GM12878 (cell line): ENCODE measurements around the gene PLEKHM3. TPM values are rescaled to one million over a fixed set of nuclear protein-coding genes. Genes with fewer than 3 reads are reported as not detected.

Source experiments
- ATAC-seq: fragments of 200-7000 bp; cut with Tn5 transposase; 3 replicates; pipeline ENCODE4 v1.9.1; 2020; ENCODE audit warnings: mild to moderate bottlenecking, moderate library complexity
- BruUV-seq: library from RNA; stranded (reverse); fragments of 400-500 nt; replicated peaks from 2 replicates; lab custom pipeline; 2021; lab: Mats Ljungman, UMichigan
- CTCF ChIA-PET: fragments of 300-600 bp; sonication (Branson Sonifier 250); formaldehyde crosslinking; extraction: SDS; loops from one replicate; lab custom pipeline; 2021; ENCODE audit warnings: inconsistent platforms; lab: Yijun Ruan, JAX
- POLR2A ChIA-PET: fragments of 350-600 bp; formaldehyde crosslinking; extraction: SDS; loops from one replicate; lab custom pipeline; 2021; ENCODE audit warnings: inconsistent platforms; lab: Charles Lee
- RAD21 ChIA-PET: fragments of 300-600 bp; sonication (Branson Sonifier 250); formaldehyde crosslinking; loops from one replicate; lab custom pipeline; 2023; ENCODE audit warnings: antibody characterized with exemption; ENCODE audit not compliant: unreplicated experiment; lab: Charles Lee
- SMC1A ChIA-PET: fragments of 300-600 bp; sonication (Branson Sonifier 250); formaldehyde crosslinking; loops from one replicate; lab custom pipeline; 2023; ENCODE audit not compliant: unreplicated experiment, uncharacterized antibody; lab: Charles Lee
- DNase-seq: peaks from one replicate; pipeline ENCODE4 v3.0.0-alpha.2; 2011; ENCODE audit warnings: low read depth, low spot score
- FAIRE-seq: peaks from 3 replicates; lab custom pipeline; 2011; peaks lifted over from hg19 to GRCh38; lab: Jason Lieb, UNC
- H2AFZ ChIP-seq: 2 replicates; pipeline ENCODE4 v1.6.0; 2011; ENCODE audit warnings: low read depth, low read length, control low read depth; ENCODE audit not compliant: control insufficient read depth
- H3K27ac ChIP-seq: 2 replicates; pipeline ENCODE4 v1.5.1; 2011; ENCODE audit warnings: control low read depth; ENCODE audit not compliant: control insufficient read depth, insufficient read depth
- H3K27me3 ChIP-seq, 2 experiments: replicated peaks in 1 of 2; 2 replicates each; pipeline versions ENCODE4 v1.6.0 to v1.6.1; 2011; ENCODE audit warnings: low read length in 1 of 2; ENCODE audit not compliant: control insufficient read depth in 2 of 2, insufficient read depth in 2 of 2
- H3K36me3 ChIP-seq, 2 experiments: 2 replicates each; pipeline ENCODE4 v1.5.1; 2011; ENCODE audit warnings: low read length in 1 of 2; ENCODE audit not compliant: control insufficient read depth in 2 of 2, insufficient read depth in 2 of 2
- H3K4me1 ChIP-seq: 2 replicates; pipeline ENCODE4 v1.6.1; 2011; ENCODE audit warnings: mild to moderate bottlenecking, low read length, moderate library complexity, mixed read lengths; ENCODE audit not compliant: control insufficient read depth, insufficient read depth
- H3K4me2 ChIP-seq: 2 replicates; pipeline ENCODE4 v1.6.0; 2011; ENCODE audit warnings: control low read depth; ENCODE audit not compliant: control insufficient read depth, insufficient read depth
- H3K4me3 ChIP-seq: fragments of 200-600 bp; sonication (generic); 2 replicates; pipeline ENCODE4 v1.5.1; 2016
- H3K79me2 ChIP-seq: 2 replicates; pipeline ENCODE4 v1.6.0; 2011; ENCODE audit warnings: low read length; ENCODE audit not compliant: control insufficient read depth, insufficient read depth
- H3K9ac ChIP-seq: 2 replicates; pipeline ENCODE4 v1.8.0; 2011; ENCODE audit warnings: low read length, control low read depth, mixed read lengths; ENCODE audit not compliant: control insufficient read depth, insufficient read depth
- H3K9me3 ChIP-seq: replicated peaks from 3 replicates; pipeline ENCODE4 v1.5.1; 2011; ENCODE audit warnings: mild to moderate bottlenecking, low read length; ENCODE audit not compliant: control insufficient read depth, insufficient read depth
- H4K20me1 ChIP-seq: 2 replicates; pipeline ENCODE4 v1.6.0; 2011; ENCODE audit not compliant: control insufficient read depth, insufficient read depth
- BCL11A ChIP-seq: IDR thresholded peaks from 2 replicates; pipeline ENCODE4 v1.6.1; 2011; ENCODE audit warnings: low read depth, low read length
- ESRRA ChIP-seq: IDR thresholded peaks from 2 replicates; pipeline ENCODE4 v1.6.1; 2012; ENCODE audit warnings: mild to moderate bottlenecking, low read length, improper control_type of control experiment
- GABPA ChIP-seq: IDR thresholded peaks from 2 replicates; pipeline ENCODE4 v1.6.1; 2014; ENCODE audit warnings: antibody characterized with exemption, low read depth, mild to moderate bottlenecking, inconsistent platforms
- NFYB ChIP-seq: IDR thresholded peaks from 2 replicates; pipeline ENCODE4 v1.6.1; 2011; ENCODE audit warnings: low read depth, mild to moderate bottlenecking, low read length, improper control_type of control experiment, moderate library complexity; ENCODE audit not compliant: insufficient read depth
- NR2C1 ChIP-seq: fragments of 450-650 bp; IDR thresholded peaks from 2 replicates; pipeline ENCODE4 v1.6.1; 2017; ENCODE audit warnings: antibody characterized with exemption, mild to moderate bottlenecking, moderate library complexity
- PAX8 ChIP-seq: fragments of 450-650 bp; IDR thresholded peaks from 2 replicates; pipeline ENCODE4 v1.6.1; 2017; ENCODE audit warnings: mild to moderate bottlenecking, moderate library complexity
- SIN3A ChIP-seq: IDR thresholded peaks from 2 replicates; pipeline ENCODE4 v1.6.1; 2012; ENCODE audit warnings: low read depth, low read length, improper control_type of control experiment
- SRF ChIP-seq, 2 experiments: IDR thresholded peaks; 2 replicates each; pipeline ENCODE4 v1.6.1; 2011; ENCODE audit warnings: low read depth in 2 of 2, low read length in 2 of 2, mild to moderate bottlenecking in 1 of 2, moderate library complexity in 1 of 2
- SUPT20H ChIP-seq: IDR thresholded peaks from 2 replicates; pipeline ENCODE4 v1.6.1; 2011; ENCODE audit warnings: low read depth, mild to moderate bottlenecking, low read length, moderate library complexity, borderline replicate concordance; ENCODE audit not compliant: control insufficient read depth
- TCF3 ChIP-seq: IDR thresholded peaks from 2 replicates; pipeline ENCODE4 v1.6.1; 2012; ENCODE audit warnings: low read depth, mild to moderate bottlenecking, low read length, borderline replicate concordance; ENCODE audit not compliant: insufficient read depth
- ZNF384 ChIP-seq: IDR thresholded peaks from 2 replicates; pipeline ENCODE4 v1.6.1; 2012; ENCODE audit warnings: low read depth, mild to moderate bottlenecking, low read length, improper control_type of control experiment, borderline replicate concordance
- WGBS: methylation state at CpG from one replicate; pipeline ENCODE4 v1.1.6; 2016; ENCODE audit warnings: low lambda C conversion rate; ENCODE audit not compliant: insufficient replicate concordance, insufficient coverage; ENCODE audit errors: missing lambda C conversion rate; 5-methylcytosine and 5-hydroxymethylcytosine counted together
- in situ Hi-C: fragments of 300-500 bp; cut with MboI; formaldehyde crosslinking; loops from 9 replicates; pipeline ENCODE4 v1.14.3; 2018; ENCODE audit warnings: mixed read lengths
- intact Hi-C: fragments of 100-400 bp; cut with micrococcal nuclease; formaldehyde crosslinking; loops from one replicate; pipeline ENCODE4 v1.14.2; 2022; ENCODE audit not compliant: unreplicated experiment
- polyA plus RNA-seq, 11 experiments: library from polyadenylated mRNA; depleted of rRNA in 4 of 11; unstranded in 6 of 11; stranded (reverse) in 5 of 11; fragments of >200 nt; fragmentation: Nextera tagmentation in 4 of 11; fragmentation: Illumina TruSeq in 1 of 11; extraction: Ambion mirVana in 4 of 11; extraction: Trizol in 1 of 11; gene quantifications; 1 replicate in 1 of 11; 2 replicates in 10 of 11; pipeline versions ENCODE4 v1.2.1 to v1.2.3, GENCODE V29; 2011 to 2016; ENCODE audit warnings: inconsistent platforms in 2 of 11, missing spikeins in 2 of 11, low read depth in 1 of 11
- total RNA-seq, 4 experiments: library from RNA; depleted of rRNA in 3 of 4; stranded (reverse); fragments of >200 nt in 3 of 4; fragmentation: Illumina TruSeq in 1 of 4; extraction: Trizol in 1 of 4; gene quantifications; 2 replicates each; pipeline versions ENCODE4 v1.2.1 to v1.2.3, GENCODE V29; 2013 to 2021
- TF ChIP-seq, protein P1 (sequence below): fragments of 150-350 bp; IDR thresholded peaks from 2 replicates; pipeline ENCODE4 v1.6.1; 2016; ENCODE audit warnings: low read depth, low read length
- TF ChIP-seq, protein P2 (sequence below): fragments of 450-650 bp; IDR thresholded peaks from 2 replicates; pipeline ENCODE4 v1.6.1; 2017; ENCODE audit warnings: antibody characterized with exemption, mild to moderate bottlenecking, moderate library complexity
- TF ChIP-seq, protein P3 (sequence below): IDR thresholded peaks from 2 replicates; pipeline ENCODE4 v1.6.1; 2011; ENCODE audit warnings: low read depth, mild to moderate bottlenecking, low read length, moderate library complexity, borderline replicate concordance; ENCODE audit errors: extremely low read depth

Gene PLEKHM3
- total and polyA plus RNA-seq, 10 of the 15 experiments (the other 5 are each of a cell fraction or from before 2014, with no cell fraction given), result 1.4 to 5.6 (median 3.0) TPM

DNA sequence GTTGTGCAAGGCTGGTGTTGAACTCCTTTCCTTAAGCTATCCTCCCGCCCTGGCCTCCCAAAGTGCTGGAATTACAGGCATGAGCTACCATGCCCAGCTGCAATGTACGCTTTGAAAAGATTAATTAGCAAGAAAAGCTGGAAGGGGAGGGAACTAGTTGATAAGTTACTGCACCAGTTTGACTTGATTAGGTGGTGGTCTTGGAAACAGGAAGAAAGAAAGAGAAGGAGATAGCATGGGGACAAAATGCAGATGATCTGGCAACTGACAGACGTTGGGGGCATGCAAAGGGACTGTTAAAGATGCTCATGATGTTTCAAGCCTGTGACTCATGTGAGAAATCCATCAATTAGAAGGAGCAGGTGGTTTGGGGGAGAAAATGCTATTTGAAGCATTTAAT lies 68.6 kb downstream of the PLEKHM3 start:
- H3K27me3 ChIP-seq, result no peaks in the 10 kb centered on the region
- TF ChIP-seq, protein P1, sequence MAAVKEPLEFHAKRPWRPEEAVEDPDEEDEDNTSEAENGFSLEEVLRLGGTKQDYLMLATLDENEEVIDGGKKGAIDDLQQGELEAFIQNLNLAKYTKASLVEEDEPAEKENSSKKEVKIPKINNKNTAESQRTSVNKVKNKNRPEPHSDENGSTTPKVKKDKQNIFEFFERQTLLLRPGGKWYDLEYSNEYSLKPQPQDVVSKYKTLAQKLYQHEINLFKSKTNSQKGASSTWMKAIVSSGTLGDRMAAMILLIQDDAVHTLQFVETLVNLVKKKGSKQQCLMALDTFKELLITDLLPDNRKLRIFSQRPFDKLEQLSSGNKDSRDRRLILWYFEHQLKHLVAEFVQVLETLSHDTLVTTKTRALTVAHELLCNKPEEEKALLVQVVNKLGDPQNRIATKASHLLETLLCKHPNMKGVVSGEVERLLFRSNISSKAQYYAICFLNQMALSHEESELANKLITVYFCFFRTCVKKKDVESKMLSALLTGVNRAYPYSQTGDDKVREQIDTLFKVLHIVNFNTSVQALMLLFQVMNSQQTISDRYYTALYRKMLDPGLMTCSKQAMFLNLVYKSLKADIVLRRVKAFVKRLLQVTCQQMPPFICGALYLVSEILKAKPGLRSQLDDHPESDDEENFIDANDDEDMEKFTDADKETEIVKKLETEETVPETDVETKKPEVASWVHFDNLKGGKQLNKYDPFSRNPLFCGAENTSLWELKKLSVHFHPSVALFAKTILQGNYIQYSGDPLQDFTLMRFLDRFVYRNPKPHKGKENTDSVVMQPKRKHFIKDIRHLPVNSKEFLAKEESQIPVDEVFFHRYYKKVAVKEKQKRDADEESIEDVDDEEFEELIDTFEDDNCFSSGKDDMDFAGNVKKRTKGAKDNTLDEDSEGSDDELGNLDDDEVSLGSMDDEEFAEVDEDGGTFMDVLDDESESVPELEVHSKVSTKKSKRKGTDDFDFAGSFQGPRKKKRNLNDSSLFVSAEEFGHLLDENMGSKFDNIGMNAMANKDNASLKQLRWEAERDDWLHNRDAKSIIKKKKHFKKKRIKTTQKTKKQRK, result no peak
- TF ChIP-seq ZNF384 (no peak), TCF3 (no peak), NR2C1 (no peak), PAX8 (no peak), NFYB (no peak), SRF (IDR thresholded peaks at IDR 0.05; ENCODE audit: low read depth in 2 of 2, low read length in 2 of 2) (no peak), SIN3A (no peak), BCL11A (no peak), GABPA (no peak), SUPT20H (no peak), ESRRA (no peak)
- TF ChIP-seq, protein P2, sequence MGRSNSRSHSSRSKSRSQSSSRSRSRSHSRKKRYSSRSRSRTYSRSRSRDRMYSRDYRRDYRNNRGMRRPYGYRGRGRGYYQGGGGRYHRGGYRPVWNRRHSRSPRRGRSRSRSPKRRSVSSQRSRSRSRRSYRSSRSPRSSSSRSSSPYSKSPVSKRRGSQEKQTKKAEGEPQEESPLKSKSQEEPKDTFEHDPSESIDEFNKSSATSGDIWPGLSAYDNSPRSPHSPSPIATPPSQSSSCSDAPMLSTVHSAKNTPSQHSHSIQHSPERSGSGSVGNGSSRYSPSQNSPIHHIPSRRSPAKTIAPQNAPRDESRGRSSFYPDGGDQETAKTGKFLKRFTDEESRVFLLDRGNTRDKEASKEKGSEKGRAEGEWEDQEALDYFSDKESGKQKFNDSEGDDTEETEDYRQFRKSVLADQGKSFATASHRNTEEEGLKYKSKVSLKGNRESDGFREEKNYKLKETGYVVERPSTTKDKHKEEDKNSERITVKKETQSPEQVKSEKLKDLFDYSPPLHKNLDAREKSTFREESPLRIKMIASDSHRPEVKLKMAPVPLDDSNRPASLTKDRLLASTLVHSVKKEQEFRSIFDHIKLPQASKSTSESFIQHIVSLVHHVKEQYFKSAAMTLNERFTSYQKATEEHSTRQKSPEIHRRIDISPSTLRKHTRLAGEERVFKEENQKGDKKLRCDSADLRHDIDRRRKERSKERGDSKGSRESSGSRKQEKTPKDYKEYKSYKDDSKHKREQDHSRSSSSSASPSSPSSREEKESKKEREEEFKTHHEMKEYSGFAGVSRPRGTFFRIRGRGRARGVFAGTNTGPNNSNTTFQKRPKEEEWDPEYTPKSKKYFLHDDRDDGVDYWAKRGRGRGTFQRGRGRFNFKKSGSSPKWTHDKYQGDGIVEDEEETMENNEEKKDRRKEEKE, result no peak
- TF ChIP-seq, protein P3, sequence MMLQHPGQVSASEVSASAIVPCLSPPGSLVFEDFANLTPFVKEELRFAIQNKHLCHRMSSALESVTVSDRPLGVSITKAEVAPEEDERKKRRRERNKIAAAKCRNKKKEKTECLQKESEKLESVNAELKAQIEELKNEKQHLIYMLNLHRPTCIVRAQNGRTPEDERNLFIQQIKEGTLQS, result no peak
- TF ChIP-seq, all 136 proteins: peak for 0
- Histone ChIP-seq H3K27ac (no peak overlapping the region), H2AFZ (no peak overlapping the region), H3K4me1 (peaks cover 7% of the 10 kb centered on the region; the same call in 1 of the 2 replicates), H3K9ac (no peak overlapping the region), H3K4me2 (no peak overlapping the region), H3K36me3 (no peaks in the 10 kb centered on the region), H4K20me1 (no peaks in the 10 kb centered on the region), H3K4me3 (no peak overlapping the region), H3K79me2 (no peaks in the 10 kb centered on the region), H3K9me3 (no peaks in the 10 kb centered on the region)
- RAD21 ChIA-PET, result interaction anchor here (1.4 kb wide), 1 partner anchor 83 kb away, joined by 3 read pairs; no protein-coding TSS in a partner anchor
- in situ Hi-C loops (no loop called here), intact Hi-C loops (no loop called here)
- WGBS, result 40% methylated on average over 3 of the region's 3 CpGs
- FAIRE-seq, result no peak
- POLR2A ChIA-PET, result interaction anchor here (0.6 kb wide), 2 partner anchors 9 to 20 kb away, joined by 3 to 4 read pairs; no protein-coding TSS in a partner anchor
- no peak for DNase-seq
- no peak for ATAC-seq
- SMC1A ChIA-PET, result interaction anchor here (1.4 kb wide), 1 partner anchor 8 kb away, joined by 4 read pairs; no protein-coding TSS in a partner anchor
- no TSS peak for BruUV-seq
- CTCF ChIA-PET, result no interaction called here
